K562 (cell line): ENCODE measurements around the gene COX20. TPM values are rescaled to one million over a fixed set of nuclear protein-coding genes. Genes with fewer than 3 reads are reported as not detected.

Source experiments
- ASH1L ChIP-seq: fragments of 450-650 bp; IDR thresholded peaks from 2 replicates; pipeline ENCODE4 v1.6.1; 2018; ENCODE audit warnings: borderline replicate concordance, mild to moderate bottlenecking, low read depth; ENCODE audit not compliant: partially characterized antibody
- BRD4 ChIP-seq: fragments of 200-600 bp; sonication (generic); IDR thresholded peaks from 2 replicates; pipeline ENCODE4 v1.6.1; 2017; ENCODE audit warnings: inconsistent platforms
- CHD1 ChIP-seq: fragments of 200-600 bp; sonication (generic); IDR thresholded peaks from one replicate; pipeline ENCODE4 v1.6.1; 2012; ENCODE audit warnings: mild to moderate bottlenecking, moderate library complexity, low read length, inconsistent platforms
- DEAF1 ChIP-seq: fragments of 450-650 bp; formaldehyde crosslinking; IDR thresholded peaks from 2 replicates; pipeline ENCODE4 v1.4.0; 2020; ENCODE audit warnings: mild to moderate bottlenecking, moderate library complexity
- DMBX1 ChIP-seq: fragments of 250-450 bp; sonication (Bioruptor Pico); IDR thresholded peaks from 2 replicates; pipeline ENCODE4 v1.8.0; 2022; ENCODE audit warnings: inconsistent platforms, mild to moderate bottlenecking, moderate library complexity, borderline replicate concordance
- DNMT1 ChIP-seq: fragments of 450-650 bp; IDR thresholded peaks from 2 replicates; pipeline ENCODE4 v1.6.1; 2016; ENCODE audit warnings: antibody characterized with exemption, mild to moderate bottlenecking
- MECOM ChIP-seq: fragments of 250-450 bp; sonication (Bioruptor Pico); IDR thresholded peaks from 2 replicates; pipeline ENCODE4 v1.8.0; 2022; ENCODE audit warnings: inconsistent platforms
- MEF2A ChIP-seq: IDR thresholded peaks from 2 replicates; pipeline ENCODE4 v1.6.1; 2011; ENCODE audit warnings: low read depth, mild to moderate bottlenecking, low read length, moderate library complexity; ENCODE audit not compliant: control insufficient read depth
- NEUROD1 ChIP-seq: fragments of 150-350 bp; IDR thresholded peaks from 2 replicates; pipeline ENCODE4 v1.6.1; 2014; ENCODE audit warnings: borderline replicate concordance, low read length, low read depth; ENCODE audit not compliant: partially characterized antibody
- NR2C2 ChIP-seq, 2 experiments: fragments of 200-800 bp in 1 of 2; sonication (Bioruptor generic) in 1 of 2; sonication (generic) in 1 of 2; formaldehyde crosslinking in 1 of 2; IDR thresholded peaks; 2 replicates each; pipeline versions ENCODE4 v1.6.1 to v1.8.0; 2016 to 2022; ENCODE audit warnings: mild to moderate bottlenecking in 1 of 2, missing compliant biosample characterization in 1 of 2, missing genetic modification characterization in 1 of 2, missing genetic modification reagents in 1 of 2
- RCOR1 ChIP-seq, 2 experiments: IDR thresholded peaks; 2 replicates each; pipeline ENCODE4 v1.6.1; 2012; ENCODE audit warnings: low read depth in 2 of 2, low read length in 2 of 2, borderline replicate concordance in 1 of 2, improper control_type of control experiment in 1 of 2
- SAFB2 ChIP-seq: fragments of 200-400 bp; formaldehyde crosslinking; IDR thresholded peaks from 2 replicates; pipeline ENCODE4 v1.6.1; 2018; ENCODE audit warnings: borderline replicate concordance, low read length, low read depth, moderate library complexity; ENCODE audit not compliant: severe bottlenecking
- SIRT6 ChIP-seq: IDR thresholded peaks from one replicate; pipeline ENCODE4 v1.6.1; 2012; ENCODE audit warnings: low read depth, mild to moderate bottlenecking, control low read depth, inconsistent platforms, low read length, moderate library complexity
- SLC30A9 ChIP-seq: fragments of 250-450 bp; sonication (Bioruptor Pico); IDR thresholded peaks from 2 replicates; pipeline ENCODE4 v1.8.0; 2022; ENCODE audit warnings: mild to moderate bottlenecking, moderate library complexity
- SOX6 ChIP-seq: fragments of 450-650 bp; IDR thresholded peaks from 2 replicates; pipeline ENCODE4 v1.6.1; 2014; ENCODE audit warnings: mild to moderate bottlenecking
- TOE1 ChIP-seq, 2 experiments: fragments of 450-650 bp in 1 of 2; sonication (generic) in 1 of 2; formaldehyde crosslinking in 1 of 2; IDR thresholded peaks; 2 replicates each; pipeline versions ENCODE4 v1.7.1 to v1.8.0; 2016 to 2022; ENCODE audit warnings: borderline replicate concordance in 2 of 2, mild to moderate bottlenecking in 2 of 2, antibody characterized with exemption in 1 of 2, inconsistent platforms in 1 of 2, low read depth in 1 of 2, missing genetic modification reagents in 1 of 2, moderate library complexity in 1 of 2
- VEZF1 ChIP-seq: fragments of 200-800 bp; sonication (Bioruptor generic); IDR thresholded peaks from 2 replicates; pipeline ENCODE4 v1.6.1; 2017; ENCODE audit warnings: missing genetic modification characterization, missing compliant biosample characterization
- ZNF134 ChIP-seq: fragments of 250-450 bp; sonication (Bioruptor Pico); conservative IDR thresholded peaks from 2 replicates; pipeline ENCODE4 v1.4.0; 2020
- ZNF282 ChIP-seq: sonication (generic); formaldehyde crosslinking; IDR thresholded peaks from 2 replicates; pipeline ENCODE4 v1.8.1; 2023; ENCODE audit warnings: missing genetic modification reagents
- ZNF347 ChIP-seq: fragments of 450-650 bp; formaldehyde crosslinking; IDR thresholded peaks from 2 replicates; pipeline ENCODE4 v1.4.0; 2020; ENCODE audit warnings: low read depth, mild to moderate bottlenecking, moderate library complexity
- ZNF445 ChIP-seq: fragments of 250-450 bp; sonication (Bioruptor Pico); IDR thresholded peaks from 2 replicates; pipeline ENCODE4 v1.4.0; 2020; ENCODE audit warnings: low read depth, mild to moderate bottlenecking, moderate library complexity
- ZNF830 ChIP-seq: fragments of 250-450 bp; sonication (Bioruptor Pico); IDR thresholded peaks from 2 replicates; pipeline ENCODE4 v1.5.0; 2021; ENCODE audit warnings: mild to moderate bottlenecking
- polyA plus RNA-seq, 8 experiments: library from polyadenylated mRNA; depleted of rRNA in 4 of 8; stranded (reverse) in 5 of 8; unstranded in 3 of 8; fragments of >200 nt; fragmentation: Nextera tagmentation in 2 of 8; fragmentation: Illumina TruSeq in 1 of 8; extraction: Ambion mirVana in 2 of 8; extraction: Trizol in 1 of 8; gene quantifications; 2 replicates each; pipeline versions ENCODE4 v1.2.1 to v1.2.3, GENCODE V29; 2011 to 2014; ENCODE audit warnings: inconsistent platforms in 1 of 8, missing spikeins in 1 of 8
- total RNA-seq, 7 experiments: library from RNA; depleted of rRNA in 6 of 7; stranded (reverse); fragments of >200 nt in 6 of 7; fragmentation: Illumina TruSeq in 2 of 7; extraction: Trizol in 2 of 7; gene quantifications; 2 replicates each; pipeline versions ENCODE4 v1.2.1 to v1.2.3, GENCODE V29; 2011 to 2021; ENCODE audit warnings: low replicate concordance in 1 of 7
- TF ChIP-seq, protein P1 (sequence below): IDR thresholded peaks from 3 replicates; pipeline ENCODE4 v1.6.1; 2011; ENCODE audit warnings: borderline replicate concordance, mild to moderate bottlenecking; ENCODE audit not compliant: insufficient read length, insufficient read depth

The COX20 gene
- total and polyA plus RNA-seq, 9 of the 15 experiments (the other 6 are each of a cell fraction or from before 2014, with no cell fraction given): 41.5 to 192 (median 84.3) TPM

DNA sequence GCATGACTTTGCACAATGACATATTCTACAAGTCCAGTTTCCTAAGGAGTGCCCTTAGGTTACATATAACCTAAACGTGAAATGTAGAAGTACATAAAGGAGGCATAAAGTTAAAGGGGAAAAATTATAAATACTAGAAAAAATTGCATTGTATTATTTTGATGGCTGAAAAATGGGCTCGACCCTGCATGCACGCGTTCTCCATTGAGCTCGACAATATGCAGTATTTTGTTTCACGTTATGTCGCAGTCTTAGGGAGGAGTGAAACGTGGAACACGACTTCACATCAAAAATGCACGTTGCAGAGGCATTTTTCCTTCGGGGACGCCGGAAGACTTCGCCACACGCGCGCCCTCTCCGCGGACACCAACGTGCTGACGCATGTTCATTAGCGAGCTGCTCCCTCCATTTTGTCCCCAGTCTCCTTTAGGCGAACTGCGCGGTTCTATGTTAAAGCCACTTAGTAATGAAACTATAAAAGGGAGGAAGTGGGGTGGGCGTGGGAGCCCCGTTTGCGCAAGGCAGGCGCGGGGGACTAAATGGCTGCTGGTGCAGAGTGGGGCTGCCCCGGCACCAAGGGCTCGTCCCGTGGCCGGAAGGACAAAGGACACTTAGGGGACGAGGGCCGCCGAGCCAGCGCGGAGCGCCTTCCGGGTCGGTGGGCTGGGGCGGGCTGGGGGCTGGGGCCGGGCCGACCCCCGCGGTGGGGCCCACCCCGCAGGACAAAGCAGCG, 749 bp upstream of the COX20 start (continued):
- TF ChIP-seq DEAF1: no peak; the same call in 1 of the 2 replicates
- no peak for TF ChIP-seq DMBX1
- peak; percentile 66; the same call in 1 of the 2 replicates for TF ChIP-seq ZNF347 (CRISPR knock-in tag)
- peak; percentile 76; the same call in 1 of the 2 replicates for TF ChIP-seq MECOM
- no peak for TF ChIP-seq SAFB2
- no peak for TF ChIP-seq ZNF282 (CRISPR knock-in tag)
- TF ChIP-seq CHD1: peak; percentile 97
- TF ChIP-seq SIRT6: no peak
- TF ChIP-seq DNMT1: no peak
- TF ChIP-seq MEF2A: no peak
- TF ChIP-seq, protein P1, sequence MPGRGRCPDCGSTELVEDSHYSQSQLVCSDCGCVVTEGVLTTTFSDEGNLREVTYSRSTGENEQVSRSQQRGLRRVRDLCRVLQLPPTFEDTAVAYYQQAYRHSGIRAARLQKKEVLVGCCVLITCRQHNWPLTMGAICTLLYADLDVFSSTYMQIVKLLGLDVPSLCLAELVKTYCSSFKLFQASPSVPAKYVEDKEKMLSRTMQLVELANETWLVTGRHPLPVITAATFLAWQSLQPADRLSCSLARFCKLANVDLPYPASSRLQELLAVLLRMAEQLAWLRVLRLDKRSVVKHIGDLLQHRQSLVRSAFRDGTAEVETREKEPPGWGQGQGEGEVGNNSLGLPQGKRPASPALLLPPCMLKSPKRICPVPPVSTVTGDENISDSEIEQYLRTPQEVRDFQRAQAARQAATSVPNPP: no peak
- TF ChIP-seq ZNF830: 0 out of 2 replicates have a peak, but pooled peaks have one; percentile 91
- peak; percentile 7; the same call in 1 of the 2 replicates for TF ChIP-seq SOX6
- no peak for TF ChIP-seq ZNF134 (CRISPR knock-in tag)
- peak; percentile 20 for TF ChIP-seq NEUROD1
- TF ChIP-seq NR2C2 (CRISPR knock-in tag; IDR thresholded peaks at IDR 0.05): no peak
- peak; percentile 93 for TF ChIP-seq NR2C2 (tag; IDR thresholded peaks at IDR 0.05)
- peak; percentile 64 for TF ChIP-seq ASH1L
- no peak for TF ChIP-seq TOE1 (IDR thresholded peaks at IDR 0.05; ENCODE audit: borderline replicate concordance)
- peak; percentile 93; the same call in 1 of the 2 replicates for TF ChIP-seq TOE1 (CRISPR knock-in tag; IDR thresholded peaks at IDR 0.05; ENCODE audit: borderline replicate concordance, low read depth)
- no peak; the same call in 1 of the 2 replicates for TF ChIP-seq ZNF445 (CRISPR knock-in tag)
- TF ChIP-seq VEZF1 (CRISPR knock-in tag): peak; percentile 98; the same call in 1 of the 2 replicates
- no peak for TF ChIP-seq RCOR1 (IDR thresholded peaks at IDR 0.05; ENCODE audit: borderline replicate concordance in 1 of 2, low read depth in 2 of 2, low read length in 2 of 2)
- TF ChIP-seq SLC30A9: no peak
- peak; percentile 94; the same call in 1 of the 2 replicates for TF ChIP-seq BRD4
